Ovary (tissue), 3 donors: Measurements from ENCODE around the gene GGA1.

Source experiments
- CTCF ChIP-seq, 3 donors: fragments of 450-650 bp in 2 of 3; fragments of 200-600 bp in 1 of 3; IDR thresholded peaks; one replicate each; pipeline versions ENCODE4 v1.5.1 to v1.8.0; 2016 to 2022; ENCODE audit warnings: antibody characterized with exemption in 3 of 3, mild to moderate bottlenecking in 1 of 3
- EP300 ChIP-seq: sonication (generic); formaldehyde crosslinking; IDR thresholded peaks from one replicate; pipeline ENCODE4 v1.6.1; 2017; ENCODE audit warnings: antibody characterized with exemption
- POLR2A ChIP-seq: fragments of 450-650 bp; IDR thresholded peaks from one replicate; pipeline ENCODE4 v1.6.1; 2017; ENCODE audit warnings: antibody characterized with exemption, mild to moderate bottlenecking, moderate library complexity
- donor health status: DM: no; HTN: no; CAD: no.

- no peak for TF ChIP-seq CTCF (IDR thresholded peaks at IDR 0.05)
- no peak for TF ChIP-seq POLR2A
- no peak for TF ChIP-seq EP300
Measured at GRCh38 chr22:37569921-37570660, 38.5 kb upstream of the GGA1 start.
